ENCODE results near the gene TMEM132D. TPM values are rescaled to one million over a fixed set of nuclear protein-coding genes. Genes with fewer than 3 reads are reported as not detected.

The TMEM132D gene
- total RNA-seq, 2 donors from 2014 or later = 4.4 to 14.2 TPM

GRCh38 chr12:129025055-129025454 is 878.8 kb downstream of the TMEM132D start:
- Mint-ChIP-seq H3K36me3 (ENCODE audit: low read depth) (no peaks in the 10 kb centered on the region), H3K27ac (no peak overlapping the region), H3K9me3 (peaks cover 13% of the 10 kb centered on the region), H3K27me3 (ENCODE audit: insufficient read depth) (peaks cover 33% of the 10 kb centered on the region), H3K4me3 (no peak overlapping the region), H3K4me1 (peaks cover 2% of the 10 kb centered on the region)
- DNase-seq = no peak
- H3K9me3 ChIP-seq (ENCODE audit: control insufficient read depth, low read length) = no peaks in the 10 kb centered on the region
- no peaks in the 10 kb centered on the region for H3K4me1 ChIP-seq (ENCODE audit: control insufficient read depth, insufficient read depth, low read length)
- H3K9ac ChIP-seq (ENCODE audit: extremely low read depth, low read length, poor library complexity, severe bottlenecking) = no peak overlapping the region
- no peaks in the 10 kb centered on the region for H3K36me3 ChIP-seq (ENCODE audit: control insufficient read depth, insufficient read depth, low read length)
- no peak for TF ChIP-seq CTCF (conservative IDR thresholded peaks at IDR 0.05)
- no peak overlapping the region for H3K27ac ChIP-seq (ENCODE audit: low read depth, low read length)
- H3K4me3 ChIP-seq (ENCODE audit: low read length) = no peak overlapping the region
- WGBS, 2 experiments (ENCODE audit: insufficient coverage in 1 of 2, insufficient read length in 1 of 2) = 89% methylated on average over 3 of the region's 3 CpGs; no CpG with 5 or more reads in 1 of the 2 experiments
- H3K27me3 ChIP-seq (ENCODE audit: control insufficient read depth, insufficient read depth, low read length, poor library complexity, severe bottlenecking) = peaks cover 17% of the 10 kb centered on the region
